Muscle of back (tissue), 13 donors: Measurements from ENCODE around the gene TRIM43. TPM values are rescaled to one million over a fixed set of nuclear protein-coding genes. Genes with fewer than 3 reads are reported as not detected.
"Not testable (repeated sequence)": the region's sequence is repeated elsewhere in the genome, so short reads cannot be mapped to it uniquely, and the experiment has no call there.

Source experiments
- DNase-seq, 3 donors: peaks; one replicate each; pipeline versions ENCODE4 v3.0.0 to v3.0.0-alpha.2; 2013
- long read RNA-seq, 9 donors: transcript quantifications; one replicate each; lab custom pipeline, GENCODE V29; 2026
- polyA plus RNA-seq, 10 donors: library from polyadenylated mRNA; unstranded; fragments of 120-200 nt; gene quantifications; one replicate each; pipeline ENCODE4 v1.2.1, GENCODE V29; 2013; ENCODE audit not compliant: insufficient read length in 10 of 10

The TRIM43 gene
- under 1 TPM in 1 of 10 donors, not detected in 9; 0.11 TPM for polyA plus RNA-seq
- long read RNA-seq, donor 1, result 0 reads
- long read RNA-seq, donor 2, result 0 reads
- long read RNA-seq, donor 3, result 0 reads
- long read RNA-seq, donor 4, result 0 reads
- long read RNA-seq, donor 5, result 0 reads
- long read RNA-seq, donor 6, result 0 reads
- long read RNA-seq, donor 7, result 0 reads
- long read RNA-seq, donor 8, result 0 reads
- long read RNA-seq, donor 9, result 0 reads

DNA sequence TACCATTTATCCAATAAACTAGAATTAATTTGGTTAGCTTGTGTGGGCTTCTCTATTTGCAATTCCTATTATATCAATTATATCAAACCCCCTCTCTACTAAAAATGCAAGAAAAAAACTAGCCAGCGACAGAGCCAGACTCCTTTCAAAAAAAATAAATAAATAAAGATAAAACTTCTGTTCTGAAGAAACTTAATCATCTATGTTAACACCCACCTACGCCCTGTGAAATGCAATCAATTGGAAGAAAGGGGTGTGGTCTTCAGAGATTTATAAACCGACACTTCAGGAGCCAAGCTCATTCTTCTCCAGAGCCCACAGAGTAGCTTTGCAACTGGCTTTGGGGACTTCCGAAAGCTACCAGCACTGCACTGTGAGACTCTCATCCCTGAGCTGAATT, at the start of gene TRIM43:
Gene TRIM43, plus strand, starts transcription at position 301 of the 400 bp plus-strand sequence. CDS start 2,023 bp downstream, outside the sequence.
- not testable (repeated sequence) for DNase-seq

GRCh38 chr2:95551055-95551568, 40.7 kb upstream of the TRIM43 start:
- no peak for DNase-seq

- peak in 1 of 3 donors; percentile 0 for DNase-seq
Measured at GRCh38 chr2:95552911-95553310, 38.9 kb upstream of the TRIM43 start.

DNA sequence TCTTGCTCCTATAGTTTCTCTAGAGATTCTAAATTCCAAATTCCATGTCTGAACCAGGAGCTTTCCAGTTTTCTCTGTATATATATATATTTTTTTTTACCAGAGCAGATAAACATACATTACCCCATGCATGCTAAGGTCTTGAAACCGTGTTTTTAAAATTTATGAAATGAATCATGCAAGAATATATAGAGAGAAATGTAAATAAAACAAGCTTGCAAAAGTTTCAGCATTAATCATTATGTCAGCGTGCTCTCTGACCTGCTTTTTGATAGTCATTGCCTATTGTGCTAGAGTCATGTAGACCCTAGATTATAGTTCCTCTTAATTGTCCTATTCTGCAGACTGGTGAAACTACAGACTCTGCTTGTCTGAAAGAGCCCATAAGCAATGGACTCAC, 22.6 kb upstream of the TRIM43 start:
- DNase-seq, result no peak

DNA sequence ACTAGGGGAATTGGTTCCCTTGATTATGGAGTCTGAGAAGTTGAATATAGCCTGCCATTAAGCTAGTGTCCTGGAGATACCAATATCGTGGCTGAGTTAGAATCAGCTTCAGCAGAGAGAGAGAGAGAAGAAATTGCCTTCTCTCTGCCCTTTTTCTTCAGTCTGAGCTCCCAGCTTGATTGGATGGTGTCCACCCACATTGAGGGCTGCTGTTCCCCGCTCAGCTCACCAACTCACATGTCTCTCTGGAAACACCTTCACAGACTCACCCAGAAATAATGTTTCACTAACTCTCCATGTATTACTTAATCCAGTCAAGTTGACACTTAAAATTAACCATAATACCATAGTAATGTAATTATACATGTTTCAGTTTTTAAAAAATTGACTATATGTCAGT, 17.9 kb upstream of the TRIM43 start:
- no peak for DNase-seq

- no peak for DNase-seq
Measured at GRCh38 chr2:95574506-95574905, 17.3 kb upstream of the TRIM43 start.

DNA sequence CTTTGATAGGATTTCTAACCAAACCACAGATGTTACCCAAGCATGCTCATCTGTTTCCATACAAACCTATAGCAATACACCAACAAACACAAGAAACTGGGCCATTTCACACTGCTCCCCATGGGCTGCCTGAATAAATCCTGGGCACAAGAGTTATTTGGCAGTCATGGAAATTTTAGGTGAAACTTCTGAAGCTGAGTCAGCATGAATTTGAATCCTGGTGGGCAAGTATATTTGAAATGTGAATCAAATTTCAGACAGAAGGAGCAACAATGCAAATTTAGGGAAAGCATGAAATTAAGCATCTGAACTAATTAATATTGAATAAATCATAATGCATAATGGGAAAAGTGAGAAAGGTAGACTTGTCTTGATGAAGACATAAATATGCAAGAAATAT, 15.9 kb upstream of the TRIM43 start:
- DNase-seq, result no peak

DNA sequence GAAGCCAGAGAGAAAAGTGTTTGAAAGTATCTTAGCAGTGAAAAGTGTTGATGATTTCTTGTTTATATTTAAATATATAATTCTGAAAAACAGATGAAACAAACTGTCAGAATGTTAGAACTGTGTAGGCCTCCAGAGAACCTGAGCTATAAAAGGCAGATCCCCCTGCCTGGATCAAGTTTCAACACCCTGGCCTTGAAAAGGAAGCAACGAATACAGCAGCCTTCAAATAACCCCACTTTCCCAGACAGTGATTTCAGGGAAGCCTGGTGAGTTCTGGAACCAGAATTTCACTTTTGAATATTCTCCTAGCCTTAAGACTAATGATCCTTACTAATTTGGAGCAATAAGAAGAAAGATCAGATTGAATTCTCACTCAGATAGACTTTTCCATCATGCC, 13.3 kb upstream of the TRIM43 start:
- no peak for DNase-seq

GRCh38 chr2:95583545-95583944, 8.3 kb upstream of the TRIM43 start:
- not testable (repeated sequence) for DNase-seq

GRCh38 chr2:95584321-95584720, 7.5 kb upstream of the TRIM43 start:
- DNase-seq, result not testable (repeated sequence)

GRCh38 chr2:95589777-95590536, 1.8 kb upstream of the TRIM43 start:
- not testable (repeated sequence) for DNase-seq

DNA sequence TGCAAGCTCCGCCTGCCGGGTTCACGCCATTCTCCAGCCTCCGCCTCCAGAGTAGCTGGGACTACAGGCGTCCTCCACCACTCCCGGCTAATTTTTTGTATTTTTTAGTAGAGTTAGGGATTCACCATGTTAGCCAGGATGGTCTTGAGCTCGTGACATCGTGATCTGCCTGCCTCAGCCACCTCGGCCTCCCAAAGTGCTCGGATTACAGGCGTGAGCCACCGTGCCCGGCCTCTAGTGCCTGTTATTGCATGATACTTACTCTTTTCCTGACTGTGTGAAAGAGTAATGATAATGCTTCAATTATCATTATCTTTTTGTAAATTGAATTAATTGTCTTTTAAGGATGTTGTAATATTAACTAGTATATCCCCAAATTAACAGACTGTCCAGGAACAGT, 1.2 kb downstream of the TRIM43 start:
- DNase-seq, result not testable (repeated sequence)

DNA sequence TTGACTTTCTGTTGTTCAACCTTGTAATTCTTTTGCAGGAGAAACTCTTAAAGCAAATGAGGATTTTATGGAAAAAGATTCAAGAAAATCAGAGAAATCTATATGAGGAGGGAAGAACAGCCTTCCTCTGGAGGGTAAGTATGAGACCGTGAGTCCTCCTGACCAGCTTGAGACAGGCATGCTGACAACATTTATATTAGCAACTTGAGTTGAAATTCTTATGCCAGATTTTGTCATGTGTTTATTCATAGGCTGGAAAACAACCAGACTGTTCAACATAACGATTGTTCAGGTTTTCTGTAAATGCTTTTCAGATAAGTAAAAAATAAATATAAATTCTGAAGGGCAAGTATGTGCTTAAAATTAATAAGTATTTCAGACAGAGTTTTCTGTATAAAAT, 3.2 kb downstream of the TRIM43 start:
- not testable (repeated sequence) for DNase-seq

GRCh38 chr2:95601301-95601700, 9.5 kb downstream of the TRIM43 start:
- not testable (repeated sequence) for DNase-seq

DNA sequence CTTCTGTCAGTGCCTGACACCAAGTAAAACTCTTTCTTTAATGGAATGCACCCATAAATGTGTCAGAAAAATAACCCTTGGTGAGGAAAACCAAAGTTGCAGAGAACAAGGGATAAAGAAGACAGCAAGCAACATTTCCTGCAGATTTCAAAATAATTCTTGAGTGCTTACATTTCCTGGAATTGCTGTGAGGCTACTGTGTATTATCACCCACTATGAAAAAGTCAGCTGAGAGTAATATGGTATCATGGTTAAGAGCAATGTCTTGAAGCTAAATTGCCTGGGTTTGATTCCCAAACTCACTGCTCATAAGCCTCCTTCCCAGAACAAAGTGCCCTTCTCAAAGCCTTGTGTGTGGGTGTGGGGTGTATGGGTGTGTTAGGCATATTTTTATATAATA, 10.3 kb downstream of the TRIM43 start:
- DNase-seq, result not testable (repeated sequence)

- DNase-seq, result not testable (repeated sequence)
Measured at GRCh38 chr2:95608356-95608755, 16.6 kb downstream of the TRIM43 start.

GRCh38 chr2:95609764-95610163, 18.0 kb downstream of the TRIM43 start:
- DNase-seq, result not testable (repeated sequence)

- not testable (repeated sequence) for DNase-seq
Measured at GRCh38 chr2:95613048-95613447, 21.2 kb downstream of the TRIM43 start.

DNA sequence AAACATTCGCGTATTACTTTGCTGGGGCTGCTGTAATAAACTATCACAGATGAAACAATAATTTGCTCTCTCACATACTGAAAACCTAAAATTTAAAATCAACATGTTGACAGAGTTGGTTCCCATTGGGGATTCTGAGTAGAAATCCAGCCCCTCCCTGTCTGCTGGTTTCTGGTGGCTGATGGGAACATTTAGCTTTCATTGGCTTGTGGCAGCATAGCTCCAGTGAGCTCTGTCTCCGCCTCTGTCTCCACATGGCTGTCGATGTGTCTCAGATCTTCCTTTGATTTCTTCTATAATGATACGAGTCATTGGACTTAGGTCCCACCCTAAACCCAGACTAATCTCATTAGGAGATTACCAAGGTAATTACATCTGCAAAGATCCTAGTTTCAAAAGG, 30.9 kb downstream of the TRIM43 start:
- not testable (repeated sequence) for DNase-seq

- not testable (repeated sequence) for DNase-seq
Measured at GRCh38 chr2:95630987-95631386, 39.2 kb downstream of the TRIM43 start.

GRCh38 chr2:95633626-95634259, 41.9 kb downstream of the TRIM43 start:
- DNase-seq, result not testable (repeated sequence)

GRCh38 chr2:95640515-95641288, 48.9 kb downstream of the TRIM43 start:
- not testable (repeated sequence) for DNase-seq
